Activated CD4-positive, alpha-beta T cell treated with anti-CD3 and anti-CD28 coated beads, Interleukin-10, Interleukin-2, amounts not matched to agents 100 ng/mL and 50 ng/mL, durations not matched to agents 16 hours and 8 hours (primary cell): ENCODE data around the gene AHDC1.

Experiments
- DNase-seq: peaks from one replicate; pipeline ENCODE4 v3.0.0-alpha.2; 2020

AHDC1 gene

DNA sequence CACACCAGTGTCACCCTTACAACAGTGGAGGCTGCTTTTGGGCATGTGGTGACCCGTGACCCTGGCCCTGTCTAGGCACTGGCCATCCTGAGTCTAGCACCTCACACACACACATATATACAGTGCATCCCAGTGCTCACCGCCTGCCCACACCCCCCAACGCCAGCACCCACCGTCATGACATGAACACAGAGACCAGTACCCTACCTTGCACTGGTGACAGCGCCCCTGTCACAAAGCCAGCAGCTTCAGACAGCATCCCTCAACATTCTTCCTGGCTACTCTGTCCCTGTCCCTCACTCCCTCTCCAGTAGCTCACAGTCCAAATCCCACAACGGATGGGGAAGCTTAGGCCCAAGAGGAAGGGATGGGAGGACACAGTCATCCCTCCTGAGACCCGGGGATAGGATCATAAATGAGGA lies 27.1 kb downstream of the AHDC1 start:
- DNase-seq, result no peak

GRCh38 chr1:27575840-27576331 lies 28.1 kb downstream of the AHDC1 start:
- no peak for DNase-seq

DNA sequence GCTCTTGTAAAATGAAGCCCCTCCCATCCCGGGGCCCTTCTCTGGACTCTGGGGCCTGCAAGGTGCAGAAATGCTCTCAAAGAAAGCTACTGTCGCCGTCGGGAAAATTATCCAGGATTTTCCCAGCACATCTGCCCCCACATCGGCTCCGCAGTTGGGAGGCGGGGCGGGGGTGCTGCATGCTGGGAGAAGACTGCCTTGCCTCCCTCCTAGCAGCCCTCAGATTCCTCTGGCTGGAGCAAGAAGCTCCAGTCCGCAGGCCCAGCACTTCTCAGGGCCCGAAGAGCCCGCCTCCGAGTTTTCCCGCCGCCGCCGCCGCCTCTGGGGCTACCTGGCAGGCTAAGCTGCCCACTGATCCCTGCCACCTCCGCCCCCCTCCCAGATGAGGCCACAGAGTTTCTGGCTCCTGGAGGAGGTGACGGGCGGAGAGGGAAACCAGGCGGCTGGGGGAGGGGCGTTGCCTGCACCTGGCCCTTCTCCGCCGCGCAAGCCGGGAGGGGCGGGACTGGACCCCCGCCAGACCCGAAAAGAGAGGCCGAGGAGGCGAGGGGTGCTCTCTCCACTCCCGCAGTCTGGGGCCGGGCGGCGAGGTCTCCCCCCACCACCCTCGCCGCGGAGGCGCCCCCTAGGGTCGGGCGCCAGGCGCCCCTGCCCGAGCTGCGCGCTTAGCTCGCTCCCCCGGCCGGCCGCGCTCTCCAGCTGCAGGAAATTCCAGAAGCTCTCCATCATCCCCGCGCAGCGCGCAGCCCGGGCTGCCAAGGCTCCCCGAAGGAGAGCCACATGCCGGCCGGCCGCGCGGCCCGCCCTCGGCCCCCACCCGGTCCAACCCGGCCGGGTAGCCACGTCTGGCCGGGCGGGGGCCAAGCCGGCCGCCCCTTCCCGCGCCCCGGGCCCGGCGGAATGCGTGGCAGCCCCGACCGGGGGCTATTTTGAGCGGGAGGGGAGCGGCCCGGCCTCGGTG lies 28.8 kb downstream of the AHDC1 start:
- DNase-seq, result no peak

DNA sequence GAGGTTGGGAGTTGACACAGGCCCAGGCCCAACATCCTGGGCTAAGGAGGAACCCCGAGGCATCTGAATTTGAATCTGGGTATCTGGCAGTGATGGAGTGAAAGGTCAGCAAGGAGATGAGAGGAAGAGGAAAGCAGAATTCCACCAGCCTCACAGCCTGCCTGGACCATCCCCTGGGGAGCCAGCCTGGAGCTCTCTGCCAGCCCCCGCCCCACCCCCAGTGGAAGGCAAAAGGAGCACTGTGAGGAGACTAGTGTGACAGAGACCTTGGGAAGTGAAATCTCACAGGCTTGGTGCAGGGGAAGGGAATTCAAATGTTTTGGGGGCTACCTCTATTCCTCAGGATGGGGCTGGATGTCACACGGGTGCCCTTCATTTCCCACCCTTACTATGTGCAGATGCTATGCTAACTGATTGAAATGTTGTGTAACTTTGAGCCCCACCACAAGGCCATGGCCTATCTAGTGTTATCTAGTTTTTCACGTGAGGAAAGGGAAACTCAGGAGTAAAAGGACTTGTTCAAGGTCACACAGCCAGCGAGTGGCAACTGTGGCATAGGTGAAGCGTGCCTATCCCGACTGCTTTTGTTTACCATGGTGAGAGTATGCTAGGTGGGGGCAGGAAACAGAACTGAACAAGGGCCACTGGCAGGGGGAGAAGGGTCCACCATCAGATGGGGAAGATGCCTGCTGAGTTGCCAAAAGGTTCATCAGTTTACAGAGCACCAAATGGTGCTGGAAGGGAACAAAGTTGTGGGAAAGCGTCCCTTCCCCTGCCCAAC lies 29.8 kb downstream of the AHDC1 start:
- no peak for DNase-seq

DNA sequence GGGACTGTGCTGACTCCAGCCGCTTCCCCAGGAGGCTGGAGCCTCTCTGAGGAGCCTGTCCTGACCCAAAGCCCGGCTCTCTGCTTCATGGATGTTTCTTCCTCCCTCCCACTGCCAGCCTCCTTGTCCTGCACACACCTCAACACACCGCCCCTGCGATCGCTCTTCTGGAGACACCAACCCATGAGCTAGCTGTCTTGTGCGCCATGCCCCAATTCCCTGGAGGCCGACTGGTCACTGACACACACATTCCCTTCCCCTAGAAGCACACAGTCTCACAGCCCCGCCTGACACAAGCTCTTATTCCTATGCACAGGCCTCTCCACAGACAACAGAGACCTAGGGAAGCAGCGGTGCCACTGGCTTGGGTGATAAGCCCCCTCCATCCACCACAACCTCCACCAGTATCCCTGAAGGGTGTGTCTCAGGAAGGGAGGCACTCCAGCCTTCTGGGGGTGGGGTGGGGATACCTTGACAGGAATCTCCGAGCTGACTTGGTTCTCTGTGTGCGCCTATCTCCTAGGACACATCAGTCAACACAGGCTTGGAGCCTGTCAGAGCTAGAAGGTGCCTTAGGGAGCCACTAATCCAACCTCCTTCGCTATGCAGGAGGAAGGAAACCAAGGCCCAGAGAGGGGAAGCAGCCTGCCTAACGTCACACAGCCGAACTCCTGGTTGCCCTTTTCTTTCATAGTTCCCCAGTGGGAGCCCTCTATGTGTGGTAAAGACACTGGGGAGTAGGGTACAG lies 31.1 kb downstream of the AHDC1 start:
- no peak for DNase-seq

GRCh38 chr1:27572019-27572678 lies 31.8 kb downstream of the AHDC1 start:
- no peak for DNase-seq

- no peak for DNase-seq
Observed at GRCh38 chr1:27571439-27572018, 32.4 kb downstream of the AHDC1 start.

GRCh38 chr1:27570784-27571183 lies 33.2 kb downstream of the AHDC1 start:
- DNase-seq, result no peak

DNA sequence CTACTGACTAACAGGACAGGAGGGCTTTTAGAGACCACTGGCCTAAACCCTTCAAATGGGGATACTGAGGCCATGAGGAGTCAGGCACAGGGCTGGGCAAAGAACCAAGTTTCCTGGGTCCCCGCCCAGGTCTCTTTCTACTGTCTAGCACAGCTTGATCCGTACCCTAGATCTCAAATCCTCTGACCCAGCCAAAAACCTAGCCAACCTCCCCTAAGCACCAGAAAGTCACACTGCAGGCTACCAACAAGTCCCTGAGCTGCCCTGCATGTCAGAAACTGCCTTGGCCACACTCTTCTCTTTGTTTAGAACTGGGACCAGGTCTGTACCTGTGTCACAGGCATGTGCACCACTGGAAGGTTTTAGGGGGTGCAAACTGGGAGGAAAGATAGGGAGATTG lies 33.6 kb downstream of the AHDC1 start:
- no peak for DNase-seq

- no peak for DNase-seq
Observed at GRCh38 chr1:27569506-27570291, 34.2 kb downstream of the AHDC1 start.

- no peak for DNase-seq
Observed at GRCh38 chr1:27569088-27569460, 34.9 kb downstream of the AHDC1 start.

DNA sequence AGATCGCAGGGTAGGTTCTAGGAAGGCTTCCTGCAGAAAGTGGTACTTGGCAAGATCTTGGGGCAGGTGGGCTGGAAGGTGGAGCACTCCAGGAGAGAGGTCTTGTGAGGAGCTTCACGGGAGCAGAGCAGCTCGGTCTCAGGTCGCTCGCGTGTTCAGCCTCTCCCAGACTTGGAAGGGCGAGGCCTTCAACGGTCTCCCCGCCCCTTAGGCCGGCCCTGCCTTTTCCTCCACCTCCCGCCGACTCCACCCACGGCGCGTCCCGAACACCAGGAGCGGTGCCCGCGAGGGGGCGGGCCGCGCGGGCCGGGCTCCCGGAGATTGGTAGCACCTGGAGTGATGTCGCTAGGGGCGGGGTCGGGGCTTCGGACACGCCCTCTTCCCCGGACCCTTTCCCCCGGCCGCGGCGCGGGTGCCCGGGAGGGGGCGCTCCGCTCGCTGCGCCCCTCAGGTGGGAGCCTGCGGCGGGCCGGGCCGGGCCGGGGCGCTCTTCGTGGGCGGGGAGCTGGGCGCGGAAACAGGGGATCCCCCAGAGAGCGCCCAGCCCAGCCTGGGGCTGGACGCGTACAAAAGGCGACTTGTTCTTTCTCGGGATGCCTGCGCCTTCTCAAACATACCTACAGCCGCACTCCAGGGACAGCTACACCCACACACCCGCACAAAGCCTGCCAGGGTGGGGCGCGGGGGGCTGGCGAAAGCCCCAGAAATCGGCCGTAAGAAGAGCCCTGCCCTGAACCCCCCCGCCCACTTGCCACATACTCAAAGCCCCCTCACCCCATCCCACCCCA lies 35.5 kb downstream of the AHDC1 start:
- peak; percentile 98 for DNase-seq

DNA sequence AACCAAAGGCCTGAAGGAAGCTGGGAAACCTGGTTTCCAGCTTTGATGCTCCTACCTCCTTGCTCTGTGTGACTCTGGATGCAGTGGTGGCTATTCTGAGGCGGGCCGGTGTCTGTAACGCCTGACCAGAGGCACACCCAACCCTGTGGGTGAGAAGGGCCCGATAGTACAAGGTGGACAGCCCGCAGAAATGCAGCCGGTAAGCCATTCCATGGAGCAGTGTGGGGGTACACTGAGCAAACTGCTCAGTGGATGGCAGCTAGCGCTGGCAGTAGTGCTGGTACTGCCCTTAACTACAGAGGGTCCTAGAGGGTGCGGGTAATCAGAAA lies 36.0 kb downstream of the AHDC1 start:
- DNase-seq, result no peak

DNA sequence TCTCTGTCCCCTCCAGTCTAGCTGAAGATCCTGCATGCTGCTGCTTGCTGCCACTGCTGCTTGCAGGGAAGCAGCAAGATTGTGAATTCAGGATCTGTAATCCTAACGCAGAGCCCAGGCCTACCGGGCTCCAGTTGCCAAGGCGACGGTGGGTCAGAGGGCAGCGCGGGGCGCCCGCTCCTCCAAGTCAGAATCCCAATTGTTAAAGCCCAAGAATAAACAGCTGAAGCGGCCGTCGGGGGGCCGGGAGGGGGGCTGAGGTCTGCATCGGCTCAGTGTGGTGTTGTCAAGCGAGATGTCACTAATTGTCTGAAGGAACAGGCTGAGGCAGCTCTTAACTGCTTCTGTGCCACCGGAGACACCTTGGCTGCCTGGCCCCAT lies 36.8 kb downstream of the AHDC1 start:
- no peak for DNase-seq

DNA sequence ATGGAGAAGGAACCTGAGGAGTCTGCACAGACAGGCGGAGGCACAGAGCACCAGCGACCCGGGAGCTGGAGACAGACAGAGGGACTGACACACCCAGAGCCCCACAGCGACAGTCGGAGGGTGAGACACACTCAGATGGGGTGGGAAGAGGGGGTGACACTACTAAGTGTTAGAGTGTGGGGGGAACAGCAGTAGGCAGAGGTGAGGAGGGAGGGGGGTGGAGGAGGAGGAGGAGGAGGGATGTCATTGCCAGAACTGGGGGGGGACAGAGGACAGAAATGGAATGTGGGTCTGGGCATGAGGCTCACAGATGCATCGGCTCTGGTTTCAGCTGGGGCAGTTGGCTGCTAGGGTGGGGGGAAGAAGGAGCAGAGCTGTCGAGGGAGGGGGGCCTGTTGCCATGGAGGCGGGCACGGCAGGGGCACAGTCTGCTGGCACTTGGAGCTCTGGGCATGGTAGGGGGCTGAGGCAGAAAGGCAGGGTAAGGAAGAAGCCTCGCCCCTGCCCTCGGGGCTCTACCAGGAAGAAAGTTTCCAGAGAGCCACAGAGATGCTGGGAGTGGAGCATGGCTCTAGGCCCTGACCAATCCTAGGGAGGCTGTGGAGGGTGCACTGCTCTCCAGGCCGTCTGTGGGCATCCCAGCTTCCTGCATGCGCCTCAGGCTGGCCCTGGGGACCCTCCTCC lies 37.3 kb downstream of the AHDC1 start:
- DNase-seq, result no peak

- DNase-seq, result no peak
Observed at GRCh38 chr1:27564710-27565649, 39.0 kb downstream of the AHDC1 start.

DNA sequence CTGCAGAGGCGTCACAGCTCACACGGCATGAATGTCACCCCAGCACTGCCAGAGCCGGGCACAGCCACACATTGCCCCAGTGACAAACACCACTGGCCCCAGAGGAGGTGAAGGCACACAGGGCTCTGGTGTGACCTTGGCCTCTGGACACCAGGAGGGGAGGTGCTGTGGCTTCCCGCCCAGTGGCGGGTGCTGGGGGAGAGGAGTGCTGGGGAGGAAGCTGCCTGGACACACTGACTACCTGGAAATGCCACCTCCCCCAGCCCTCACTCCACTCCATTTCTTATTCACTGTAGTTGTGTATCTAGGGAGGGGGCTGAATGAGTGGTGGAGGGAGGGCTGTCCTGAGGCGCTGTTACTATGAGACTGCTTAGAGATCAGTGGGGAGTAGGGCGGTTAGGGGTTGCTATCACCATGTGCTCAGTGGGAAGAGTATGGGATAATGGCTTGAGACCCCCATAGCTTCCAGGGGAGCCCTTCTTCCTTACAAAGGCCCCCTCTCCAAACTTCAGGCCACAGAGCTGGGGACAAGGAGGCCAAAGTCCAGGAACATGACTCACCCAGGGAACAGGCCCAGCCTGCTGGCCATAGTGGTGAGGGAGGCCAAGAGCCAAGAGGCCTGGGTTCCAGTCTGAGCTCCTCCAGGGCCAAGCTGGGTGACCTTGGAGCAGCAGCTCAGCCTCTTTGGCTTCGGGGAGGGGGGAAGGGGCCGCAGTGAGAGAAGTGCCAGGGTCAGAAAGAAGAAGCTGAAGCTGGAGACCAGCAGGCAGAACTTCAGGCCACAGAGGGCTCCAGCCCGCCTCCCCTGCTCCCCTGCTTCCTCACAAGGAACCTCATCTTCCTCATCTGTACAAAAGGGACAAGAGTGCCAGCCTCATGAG lies 40.1 kb downstream of the AHDC1 start:
- DNase-seq, result no peak

DNA sequence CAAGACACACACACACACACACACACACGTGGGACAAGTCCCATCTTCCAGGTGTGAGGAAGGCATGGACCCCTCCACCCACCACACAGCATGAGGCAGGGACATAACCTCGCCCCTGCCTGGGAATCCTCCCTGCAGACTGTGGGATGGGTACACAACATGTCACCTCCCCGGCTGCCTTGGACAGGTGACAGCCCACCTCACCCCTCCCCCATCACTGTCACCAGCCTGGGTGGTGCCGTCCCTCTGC lies 40.7 kb downstream of the AHDC1 start:
- no peak for DNase-seq
